HG02840 (cell line): ENCODE data around the gene CCND1.

Experiments
- ATAC-seq: cut with Tn5 transposase; IDR thresholded peaks from one replicate; pipeline ENCODE4 v1.9.1; 2021; ENCODE audit warnings: mild to moderate bottlenecking, moderate library complexity, moderate number of reproducible peaks; ENCODE audit not compliant: unreplicated experiment, low FRiP score

The CCND1 gene

GRCh38 chr11:69664103-69664775 lies 23.3 kb downstream of the CCND1 start:
- no peak for ATAC-seq

- no peak for ATAC-seq
Measured at GRCh38 chr11:69664901-69665300, 23.9 kb downstream of the CCND1 start.

GRCh38 chr11:69665669-69666068 lies 24.7 kb downstream of the CCND1 start:
- no peak for ATAC-seq

GRCh38 chr11:69666261-69666660 lies 25.3 kb downstream of the CCND1 start:
- no peak for ATAC-seq

GRCh38 chr11:69666752-69667536 lies 26.0 kb downstream of the CCND1 start:
- ATAC-seq = no peak

GRCh38 chr11:69667619-69668604 lies 27.0 kb downstream of the CCND1 start:
- ATAC-seq = no peak

- no peak for ATAC-seq
Measured at GRCh38 chr11:69669486-69669885, 28.5 kb downstream of the CCND1 start.

- ATAC-seq = no peak
Measured at GRCh38 chr11:69670158-69670845, 29.3 kb downstream of the CCND1 start.

- ATAC-seq = no peak
Measured at GRCh38 chr11:69671734-69672465, 30.9 kb downstream of the CCND1 start.

- peak; percentile 15 for ATAC-seq
Measured at GRCh38 chr11:69674267-69674885, 33.4 kb downstream of the CCND1 start.

GRCh38 chr11:69674886-69675714 lies 34.1 kb downstream of the CCND1 start, which contains the start of gene LTO1:
Gene LTO1 (minus strand): TSS chr11:69675353. CDS start chr11:69675239, 114 bp downstream.
- ATAC-seq = peak; percentile 75

- no peak for ATAC-seq
Measured at GRCh38 chr11:69677749-69678148, 36.8 kb downstream of the CCND1 start.

- no peak for ATAC-seq
Measured at GRCh38 chr11:69680688-69681087, 39.7 kb downstream of the CCND1 start.

GRCh38 chr11:69682221-69682620 lies 41.3 kb downstream of the CCND1 start:
- no peak for ATAC-seq

- ATAC-seq = no peak
Measured at GRCh38 chr11:69682681-69683326, 41.8 kb downstream of the CCND1 start.

- ATAC-seq = no peak
Measured at GRCh38 chr11:69683764-69684333, 42.9 kb downstream of the CCND1 start.

GRCh38 chr11:69684651-69685050 lies 43.7 kb downstream of the CCND1 start:
- ATAC-seq = no peak
